ENCODE results near the gene TNPO1. TPM values are rescaled to one million over a fixed set of nuclear protein-coding genes. Genes with fewer than 3 reads are reported as not detected.

Gene TNPO1
- total and polyA plus RNA-seq, 2 of the 13 experiments (the other 11 are each of a cell fraction or from before 2014, with no cell fraction given): 26.7 to 123 TPM

DNA sequence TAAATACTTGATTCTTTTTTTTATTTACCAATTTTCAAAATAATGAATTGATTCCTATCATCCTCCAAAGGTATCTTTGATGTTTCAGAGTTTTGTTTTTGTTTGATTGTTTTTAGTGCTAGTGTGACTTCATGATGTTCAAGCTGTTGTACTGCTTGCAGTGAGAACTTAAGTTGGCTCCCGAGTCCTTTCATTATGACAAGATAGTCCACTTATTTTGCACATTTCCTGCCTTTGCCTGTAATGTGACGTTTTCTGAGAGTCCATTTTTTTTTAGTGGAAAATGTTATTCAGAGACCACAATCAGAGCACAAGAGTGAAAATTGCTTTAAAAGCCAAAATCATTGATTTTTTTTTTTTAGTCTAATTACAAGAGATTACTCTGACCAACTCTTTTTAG is 79.3 kb downstream of the TNPO1 start:
- Histone ChIP-seq H3K4me1 (ENCODE audit: insufficient read depth, low read length) (no peaks in the 10 kb centered on the region), H3K4me2 (ENCODE audit: low read depth, low read length) (no peak overlapping the region), H4K20me1 (ENCODE audit: insufficient read depth, low read length) (no peaks in the 10 kb centered on the region), H3K27ac (ENCODE audit: extremely low read length, insufficient read depth, low read length) (no peak overlapping the region), H3K79me2 (ENCODE audit: insufficient read depth, low read length) (no peaks in the 10 kb centered on the region), H3K4me3 (replicated peaks in 1 of 3; ENCODE audit: insufficient read depth in 1 of 3, low read depth in 2 of 3, low read length in 3 of 3) (no peak overlapping the region), H3K9ac (ENCODE audit: insufficient read depth, low read depth, low read length) (no peak overlapping the region), H3K36me3 (replicated peaks in 1 of 2; ENCODE audit: control insufficient read depth in 1 of 2, insufficient read depth in 2 of 2, low read length in 2 of 2) (peaks cover 8 to 75% of the 10 kb centered on the region in 2 experiments; a peak in 4 of 5 replicates), H3K27me3 (ENCODE audit: control insufficient read depth in 1 of 2, insufficient read depth in 2 of 2, low read length in 2 of 2) (no peaks in the 10 kb centered on the region), H3K9me3 (ENCODE audit: low read length) (no peaks in the 10 kb centered on the region), H2AFZ (ENCODE audit: low read length) (no peak overlapping the region)
- no TSS peak for BruUV-seq (replicated peaks)
- FAIRE-seq (no peak), DNase-seq (ENCODE audit: low spot score) (no peak), ATAC-seq (no peak)
- in situ Hi-C loops (cut with HindIII; ENCODE audit: extremely low pct_ligation_motif_present, low pct_unique_long_range_greater_than_20kb) (no loop called here), intact Hi-C loops (cut with micrococcal nuclease; ENCODE audit: unreplicated experiment) (no loop called here)
- CTCF ChIA-PET (ENCODE audit: low intra/inter-chr PET ratio, low total read pairs): no interaction called here
- WGBS (ENCODE audit: low lambda C conversion rate): 94% methylated on average over 2 of the region's 2 CpGs
- POLR2A ChIA-PET: no interaction called here
- TF ChIP-seq, protein P1, sequence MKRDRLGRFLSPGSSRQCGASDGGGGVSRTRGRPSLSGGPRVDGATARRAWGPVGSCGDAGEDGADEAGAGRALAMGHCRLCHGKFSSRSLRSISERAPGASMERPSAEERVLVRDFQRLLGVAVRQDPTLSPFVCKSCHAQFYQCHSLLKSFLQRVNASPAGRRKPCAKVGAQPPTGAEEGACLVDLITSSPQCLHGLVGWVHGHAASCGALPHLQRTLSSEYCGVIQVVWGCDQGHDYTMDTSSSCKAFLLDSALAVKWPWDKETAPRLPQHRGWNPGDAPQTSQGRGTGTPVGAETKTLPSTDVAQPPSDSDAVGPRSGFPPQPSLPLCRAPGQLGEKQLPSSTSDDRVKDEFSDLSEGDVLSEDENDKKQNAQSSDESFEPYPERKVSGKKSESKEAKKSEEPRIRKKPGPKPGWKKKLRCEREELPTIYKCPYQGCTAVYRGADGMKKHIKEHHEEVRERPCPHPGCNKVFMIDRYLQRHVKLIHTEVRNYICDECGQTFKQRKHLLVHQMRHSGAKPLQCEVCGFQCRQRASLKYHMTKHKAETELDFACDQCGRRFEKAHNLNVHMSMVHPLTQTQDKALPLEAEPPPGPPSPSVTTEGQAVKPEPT (CRISPR knock-in tag; IDR thresholded peaks at IDR 0.05; ENCODE audit: low read depth): no peak
- TF ChIP-seq ZNF230 (CRISPR knock-in tag; IDR thresholded peaks at IDR 0.05): no peak
- TF ChIP-seq, protein P2, sequence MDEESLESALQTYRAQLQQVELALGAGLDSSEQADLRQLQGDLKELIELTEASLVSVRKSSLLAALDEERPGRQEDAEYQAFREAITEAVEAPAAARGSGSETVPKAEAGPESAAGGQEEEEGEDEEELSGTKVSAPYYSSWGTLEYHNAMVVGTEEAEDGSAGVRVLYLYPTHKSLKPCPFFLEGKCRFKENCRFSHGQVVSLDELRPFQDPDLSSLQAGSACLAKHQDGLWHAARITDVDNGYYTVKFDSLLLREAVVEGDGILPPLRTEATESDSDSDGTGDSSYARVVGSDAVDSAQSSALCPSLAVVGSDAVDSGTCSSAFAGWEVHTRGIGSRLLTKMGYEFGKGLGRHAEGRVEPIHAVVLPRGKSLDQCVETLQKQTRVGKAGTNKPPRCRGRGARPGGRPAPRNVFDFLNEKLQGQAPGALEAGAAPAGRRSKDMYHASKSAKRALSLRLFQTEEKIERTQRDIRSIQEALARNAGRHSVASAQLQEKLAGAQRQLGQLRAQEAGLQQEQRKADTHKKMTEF (CRISPR knock-in tag; IDR thresholded peaks at IDR 0.05): no peak
- no peak for TF ChIP-seq EEA1 (CRISPR knock-in tag; IDR thresholded peaks at IDR 0.05; ENCODE audit: borderline replicate concordance)

GRCh38 chr5:72906806-72907205 is 90.3 kb downstream of the TNPO1 start:
- Histone ChIP-seq H2AFZ (ENCODE audit: low read length) (no peak overlapping the region), H3K4me2 (ENCODE audit: low read depth, low read length) (no peak overlapping the region), H3K9me3 (ENCODE audit: low read length) (no peaks in the 10 kb centered on the region), H4K20me1 (ENCODE audit: insufficient read depth, low read length) (no peaks in the 10 kb centered on the region; the same call in 1 of the 2 replicates), H3K27me3 (ENCODE audit: control insufficient read depth in 1 of 2, insufficient read depth in 2 of 2, low read length in 2 of 2) (no peaks in the 10 kb centered on the region), H3K36me3 (replicated peaks in 1 of 2; ENCODE audit: control insufficient read depth in 1 of 2, insufficient read depth in 2 of 2, low read length in 2 of 2) (peaks cover 11 to 61% of the 10 kb centered on the region in 2 experiments), H3K9ac (ENCODE audit: insufficient read depth, low read depth, low read length) (no peak overlapping the region), H3K4me3 (replicated peaks in 1 of 3; ENCODE audit: insufficient read depth in 1 of 3, low read depth in 2 of 3, low read length in 3 of 3) (no peak overlapping the region), H3K27ac (ENCODE audit: extremely low read length, insufficient read depth, low read length) (no peak overlapping the region), H3K4me1 (ENCODE audit: insufficient read depth, low read length) (no peaks in the 10 kb centered on the region), H3K79me2 (ENCODE audit: insufficient read depth, low read length) (no peaks in the 10 kb centered on the region)
- intact Hi-C loops (cut with micrococcal nuclease; ENCODE audit: unreplicated experiment): no loop called here
- FAIRE-seq: no peak
- in situ Hi-C loops (cut with HindIII; ENCODE audit: extremely low pct_ligation_motif_present, low pct_unique_long_range_greater_than_20kb): no loop called here
- TF ChIP-seq RFX1 (IDR thresholded peaks at IDR 0.05) (no peak), ISX (CRISPR knock-in tag; conservative IDR thresholded peaks at IDR 0.05) (no peak), MXI1 (IDR thresholded peaks at IDR 0.05; ENCODE audit: borderline replicate concordance, low read depth, low read length) (no peak), KLF13 (CRISPR knock-in tag; IDR thresholded peaks at IDR 0.05) (no peak), ZNF703 (CRISPR knock-in tag; IDR thresholded peaks at IDR 0.05; ENCODE audit: borderline replicate concordance) (no peak)
- TF ChIP-seq, protein P3, sequence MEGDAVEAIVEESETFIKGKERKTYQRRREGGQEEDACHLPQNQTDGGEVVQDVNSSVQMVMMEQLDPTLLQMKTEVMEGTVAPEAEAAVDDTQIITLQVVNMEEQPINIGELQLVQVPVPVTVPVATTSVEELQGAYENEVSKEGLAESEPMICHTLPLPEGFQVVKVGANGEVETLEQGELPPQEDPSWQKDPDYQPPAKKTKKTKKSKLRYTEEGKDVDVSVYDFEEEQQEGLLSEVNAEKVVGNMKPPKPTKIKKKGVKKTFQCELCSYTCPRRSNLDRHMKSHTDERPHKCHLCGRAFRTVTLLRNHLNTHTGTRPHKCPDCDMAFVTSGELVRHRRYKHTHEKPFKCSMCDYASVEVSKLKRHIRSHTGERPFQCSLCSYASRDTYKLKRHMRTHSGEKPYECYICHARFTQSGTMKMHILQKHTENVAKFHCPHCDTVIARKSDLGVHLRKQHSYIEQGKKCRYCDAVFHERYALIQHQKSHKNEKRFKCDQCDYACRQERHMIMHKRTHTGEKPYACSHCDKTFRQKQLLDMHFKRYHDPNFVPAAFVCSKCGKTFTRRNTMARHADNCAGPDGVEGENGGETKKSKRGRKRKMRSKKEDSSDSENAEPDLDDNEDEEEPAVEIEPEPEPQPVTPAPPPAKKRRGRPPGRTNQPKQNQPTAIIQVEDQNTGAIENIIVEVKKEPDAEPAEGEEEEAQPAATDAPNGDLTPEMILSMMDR (CRISPR knock-in tag; IDR thresholded peaks at IDR 0.05): no peak
- DNase-seq (ENCODE audit: low spot score): no peak
- no TSS peak for BruUV-seq (replicated peaks)
- CTCF ChIA-PET (ENCODE audit: low intra/inter-chr PET ratio, low total read pairs): no interaction called here
- ATAC-seq: no peak
- POLR2A ChIA-PET: no interaction called here
